Bronchial epithelial cell (primary cell): ENCODE data around the gene PAQR4. TPM values are rescaled to one million over a fixed set of nuclear protein-coding genes. Genes with fewer than 3 reads are reported as not detected.

ENCODE experiments used
- DNase-seq: peaks from one replicate; pipeline ENCODE4 v3.0.0-alpha.2; 2010; ENCODE audit warnings: low read depth
- FAIRE-seq: peaks from 2 replicates; lab custom pipeline; 2011; peaks lifted over from hg19 to GRCh38; lab: Jason Lieb, UNC
- H3K27me3 ChIP-seq: 2 replicates; pipeline ENCODE4 v1.5.1; 2011; ENCODE audit warnings: low read length; ENCODE audit not compliant: control insufficient read depth, insufficient read depth
- H3K36me3 ChIP-seq: 2 replicates; pipeline ENCODE4 v1.5.1; 2011; ENCODE audit warnings: low read length; ENCODE audit not compliant: control insufficient read depth, insufficient read depth
- H3K4me3 ChIP-seq: 2 replicates; pipeline ENCODE4 v1.5.1; 2011; ENCODE audit warnings: mild to moderate bottlenecking, low read depth, low read length, control low read depth
- CTCF ChIP-seq: IDR thresholded peaks from 2 replicates; pipeline ENCODE4 v1.5.1; 2011; ENCODE audit warnings: mild to moderate bottlenecking, moderate library complexity, low read length, control low read depth, inconsistent platforms; ENCODE audit not compliant: insufficient read depth, severe bottlenecking
- total RNA-seq: library from RNA; depleted of rRNA; stranded (reverse); fragments of >200 nt; gene quantifications from 2 replicates; pipeline ENCODE4 v1.2.1, GENCODE V29; 2014

The PAQR4 gene
- total RNA-seq, 1 donor from 2014 or later, result 5.3 TPM

- FAIRE-seq (no peak), DNase-seq (no peak)
- TF ChIP-seq CTCF, result no peak
- Histone ChIP-seq H3K27me3 (no peaks in the 10 kb centered on the region), H3K4me3 (no peak overlapping the region), H3K36me3 (no peaks in the 10 kb centered on the region)
These were observed 6.6 kb upstream of the PAQR4 start for GRCh38 chr16:2962334-2963073.

DNA sequence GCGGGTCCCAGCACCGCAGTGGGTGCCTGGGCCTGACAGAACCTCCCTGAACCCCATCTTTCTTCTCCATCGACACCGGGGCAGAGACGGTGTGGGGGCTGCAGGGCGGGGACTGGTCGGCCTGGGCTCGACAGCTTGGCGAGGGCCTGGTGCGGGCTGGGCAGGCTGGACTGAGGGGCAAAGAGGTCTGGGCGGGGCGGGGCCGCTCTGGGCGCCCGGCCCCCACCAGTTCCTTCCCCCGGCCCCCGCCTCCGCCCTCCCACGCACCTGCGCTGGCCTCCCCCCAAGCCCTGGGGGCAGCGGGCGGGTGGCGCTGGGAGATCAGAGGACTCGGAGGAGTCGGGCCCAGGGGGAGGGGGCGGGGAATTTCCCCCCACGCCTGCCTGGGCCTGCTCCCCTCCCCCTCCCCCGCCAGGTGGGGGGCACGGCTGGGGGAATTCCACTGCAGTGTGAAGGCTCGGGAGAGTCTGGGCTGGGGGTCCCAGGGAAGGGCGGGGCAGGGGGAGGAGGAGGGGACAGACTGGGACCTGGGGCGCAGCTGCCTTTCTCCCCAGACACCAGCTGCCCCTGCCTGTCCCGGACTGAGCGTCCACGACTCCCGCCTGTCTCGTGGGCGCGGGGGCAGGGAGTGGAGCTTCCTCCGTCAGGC is 6.0 kb upstream of the PAQR4 start:
- Histone ChIP-seq H3K36me3 (no peaks in the 10 kb centered on the region), H3K27me3 (no peaks in the 10 kb centered on the region), H3K4me3 (peak overlapping the region; percentile 44)
- TF ChIP-seq CTCF, result no peak
- no peak for FAIRE-seq
- no peak for DNase-seq

DNA sequence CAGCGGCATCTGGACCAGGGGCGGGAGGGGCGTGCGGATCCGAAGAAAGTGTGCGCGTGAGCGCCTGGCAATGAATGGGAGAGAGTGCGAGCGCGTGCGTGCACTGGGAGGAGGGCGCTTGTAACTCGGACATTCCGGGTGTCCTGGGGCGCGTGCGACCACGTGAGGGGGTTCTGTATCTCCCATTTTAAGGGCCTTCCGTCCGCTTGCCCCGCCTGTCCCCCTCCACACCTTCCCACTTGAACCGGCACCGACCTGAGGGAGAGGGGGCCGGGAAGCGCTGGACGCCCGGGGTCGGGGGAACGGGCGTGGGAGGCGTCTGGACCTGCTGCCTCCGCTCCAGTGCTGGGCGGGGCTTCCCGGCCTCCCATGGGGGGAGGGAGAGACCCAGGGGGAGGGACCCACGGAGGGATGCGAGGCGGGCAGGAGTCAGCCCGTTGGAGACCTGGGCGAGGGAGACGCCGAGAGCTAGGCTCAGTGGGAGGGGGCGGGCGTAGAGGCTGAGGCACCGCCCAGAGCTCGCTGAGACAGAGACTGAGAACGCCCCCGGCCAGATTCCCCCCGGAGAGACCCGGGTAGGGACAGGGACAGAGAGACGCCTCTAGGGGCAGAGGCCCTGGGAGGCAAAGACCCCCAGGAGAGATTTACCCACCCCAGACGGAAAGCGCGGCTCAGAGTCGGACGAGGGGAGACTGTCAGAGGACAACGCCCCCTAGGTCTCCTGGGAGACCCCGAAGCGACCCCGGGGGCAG is 5.2 kb upstream of the PAQR4 start, which contains the start of gene KREMEN2:
KREMEN2 (plus strand) TSS at position 553 of the 752 bp plus-strand sequence. CDS start 246 bp downstream, outside the sequence.
- Histone ChIP-seq H3K27me3 (no peaks in the 10 kb centered on the region), H3K36me3 (no peaks in the 10 kb centered on the region), H3K4me3 (peak within 1 kb of the TSS; percentile 44)
- no peak for TF ChIP-seq CTCF
- no peak for FAIRE-seq
- DNase-seq, result peak; percentile 34

- H3K36me3 ChIP-seq, result no peaks in the 10 kb centered on the region
- peak overlapping the region; percentile 44 for H3K4me3 ChIP-seq
- no peak for FAIRE-seq
- DNase-seq, result peak; percentile 39
- H3K27me3 ChIP-seq, result no peaks in the 10 kb centered on the region
- no peak for TF ChIP-seq CTCF
These were observed 4.4 kb upstream of the PAQR4 start for GRCh38 chr16:2964475-2965336.

GRCh38 chr16:2966043-2966807 is 2.9 kb upstream of the PAQR4 start:
- Histone ChIP-seq H3K27me3 (no peaks in the 10 kb centered on the region), H3K4me3 (no peak overlapping the region), H3K36me3 (no peaks in the 10 kb centered on the region)
- DNase-seq, result no peak
- TF ChIP-seq CTCF, result no peak
- FAIRE-seq, result no peak
